ENCODE measurements around the gene CAPS.

DNA sequence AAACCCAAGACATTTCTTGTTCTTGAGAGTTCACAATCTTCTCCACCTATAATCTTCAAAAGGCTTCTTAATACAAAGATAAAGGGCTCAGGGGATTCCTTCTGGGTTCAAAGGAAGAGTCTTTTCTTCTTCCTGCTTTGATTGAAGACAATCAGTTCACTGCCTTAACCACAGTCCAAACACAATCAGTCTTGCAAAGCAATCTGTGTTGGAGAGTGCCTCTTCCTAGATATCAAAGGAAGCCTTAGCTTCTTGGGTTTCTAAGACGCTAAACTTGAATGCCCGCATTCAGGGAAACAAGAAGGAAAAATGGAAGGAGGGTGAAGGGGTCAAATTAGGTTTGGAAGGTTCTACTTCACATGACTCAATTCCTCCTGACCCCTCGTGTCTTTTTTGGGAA, 36.7 kb downstream of the CAPS start:
- no peak for TF ChIP-seq CTCF (IDR thresholded peaks at IDR 0.05)
- TF ChIP-seq POLR2A (IDR thresholded peaks at IDR 0.05), result no peak
